Progenitor cell of endocrine pancreas (in vitro differentiated cells): Measurements from ENCODE around the gene TNIP2. TPM values are rescaled to one million over a fixed set of nuclear protein-coding genes. Genes with fewer than 3 reads are reported as not detected.

Experiments used
- DNase-seq: peaks from one replicate; pipeline ENCODE4 v3.0.0; 2021; ENCODE audit warnings: low spot score; ENCODE audit not compliant: unreplicated experiment
- H3K27ac Mint-ChIP-seq: 2 replicates; pipeline ENCODE4 v1.8.0; 2021; ENCODE audit warnings: mild to moderate bottlenecking, moderate library complexity, mixed read lengths
- H3K27me3 Mint-ChIP-seq: 2 replicates; pipeline ENCODE4 v1.8.0; 2021; ENCODE audit warnings: mixed read lengths
- H3K36me3 Mint-ChIP-seq: 2 replicates; pipeline ENCODE4 v1.8.0; 2022; ENCODE audit warnings: mixed read lengths; ENCODE audit not compliant: insufficient read depth
- H3K4me1 Mint-ChIP-seq: 2 replicates; pipeline ENCODE4 v1.8.0; 2021; ENCODE audit warnings: low read depth, mixed read lengths
- H3K4me3 Mint-ChIP-seq: 2 replicates; pipeline ENCODE4 v1.8.0; 2021; ENCODE audit warnings: low read depth, mild to moderate bottlenecking, moderate library complexity, mixed read lengths
- H3K9me3 Mint-ChIP-seq: 2 replicates; pipeline ENCODE4 v1.8.0; 2021; ENCODE audit warnings: low read depth, mixed read lengths
- total RNA-seq: library from RNA; stranded (reverse); gene quantifications from 2 replicates; pipeline ENCODE4 v1.2.1, GENCODE V29; 2021
- TF ChIP-seq, protein P1 (sequence below): fragments of 200-600 bp; sonication (generic); IDR thresholded peaks from one replicate; pipeline ENCODE4 v1.5.0; 2021; ENCODE audit warnings: antibody characterized with exemption, mild to moderate bottlenecking; ENCODE audit not compliant: unreplicated experiment

TNIP2 gene
- total RNA-seq, 1 donor from 2014 or later, result 26.3 TPM

GRCh38 chr4:2734612-2735011 is 21.5 kb downstream of the TNIP2 start:
- no peak for DNase-seq
- peaks cover 33% of the 10 kb centered on the region for H3K36me3 Mint-ChIP-seq

DNA sequence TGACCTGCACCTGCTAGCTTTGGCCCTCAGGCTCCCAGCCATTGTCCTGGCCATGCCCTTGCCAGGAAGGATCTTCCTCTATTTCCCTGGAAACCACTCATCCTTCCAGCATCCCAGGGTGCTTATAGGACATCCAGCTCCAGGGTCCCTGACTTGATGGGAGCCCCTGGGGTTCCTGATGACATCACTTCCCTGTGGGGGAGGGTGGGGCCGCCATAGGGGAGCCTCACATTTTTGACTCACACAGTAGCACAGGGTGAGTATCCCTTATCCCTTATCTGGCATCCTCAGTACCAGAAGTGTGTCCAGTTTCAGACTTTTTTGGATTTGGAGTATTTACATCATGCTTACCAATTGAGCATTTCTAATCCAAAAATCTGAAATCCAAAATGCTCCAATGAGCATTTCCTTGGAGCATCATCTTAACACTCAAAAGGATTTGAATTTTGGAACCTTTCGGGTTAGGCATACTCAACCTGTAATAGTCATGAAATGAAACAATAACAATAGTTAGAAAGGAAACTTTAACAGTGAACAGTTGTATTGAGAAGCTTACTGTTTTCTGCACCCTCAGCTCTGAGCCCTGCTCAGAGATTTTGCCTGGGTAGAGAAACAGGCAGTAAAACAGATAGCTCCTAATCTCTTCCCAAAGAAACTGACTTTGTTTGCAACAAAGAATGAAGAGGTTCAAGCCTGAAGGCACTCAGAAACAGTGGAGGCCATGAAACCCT is 22.1 kb downstream of the TNIP2 start:
- H3K9me3 Mint-ChIP-seq, result peaks cover 20% of the 10 kb centered on the region
- no peaks in the 10 kb centered on the region for H3K4me1 Mint-ChIP-seq
- no peaks in the 10 kb centered on the region for H3K27me3 Mint-ChIP-seq
- DNase-seq, result no peak
- TF ChIP-seq, protein P1, sequence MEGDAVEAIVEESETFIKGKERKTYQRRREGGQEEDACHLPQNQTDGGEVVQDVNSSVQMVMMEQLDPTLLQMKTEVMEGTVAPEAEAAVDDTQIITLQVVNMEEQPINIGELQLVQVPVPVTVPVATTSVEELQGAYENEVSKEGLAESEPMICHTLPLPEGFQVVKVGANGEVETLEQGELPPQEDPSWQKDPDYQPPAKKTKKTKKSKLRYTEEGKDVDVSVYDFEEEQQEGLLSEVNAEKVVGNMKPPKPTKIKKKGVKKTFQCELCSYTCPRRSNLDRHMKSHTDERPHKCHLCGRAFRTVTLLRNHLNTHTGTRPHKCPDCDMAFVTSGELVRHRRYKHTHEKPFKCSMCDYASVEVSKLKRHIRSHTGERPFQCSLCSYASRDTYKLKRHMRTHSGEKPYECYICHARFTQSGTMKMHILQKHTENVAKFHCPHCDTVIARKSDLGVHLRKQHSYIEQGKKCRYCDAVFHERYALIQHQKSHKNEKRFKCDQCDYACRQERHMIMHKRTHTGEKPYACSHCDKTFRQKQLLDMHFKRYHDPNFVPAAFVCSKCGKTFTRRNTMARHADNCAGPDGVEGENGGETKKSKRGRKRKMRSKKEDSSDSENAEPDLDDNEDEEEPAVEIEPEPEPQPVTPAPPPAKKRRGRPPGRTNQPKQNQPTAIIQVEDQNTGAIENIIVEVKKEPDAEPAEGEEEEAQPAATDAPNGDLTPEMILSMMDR, result no peak
- no peak overlapping the region for H3K4me3 Mint-ChIP-seq
- H3K36me3 Mint-ChIP-seq, result peaks cover 33% of the 10 kb centered on the region
- H3K27ac Mint-ChIP-seq, result no peak overlapping the region

More at GRCh38 chr4:2734612-2735011, 21.5 kb downstream of the TNIP2 start:
- Mint-ChIP-seq H3K9me3 (peaks cover 20% of the 10 kb centered on the region), H3K27me3 (no peaks in the 10 kb centered on the region), H3K4me3 (no peak overlapping the region), H3K4me1 (no peaks in the 10 kb centered on the region), H3K27ac (peak overlapping the region; percentile 15)
- TF ChIP-seq, protein P1, result no peak

GRCh38 chr4:2733001-2733843 is 22.9 kb downstream of the TNIP2 start:
- Mint-ChIP-seq H3K36me3 (peaks cover 31% of the 10 kb centered on the region), H3K9me3 (peaks cover 17% of the 10 kb centered on the region), H3K27me3 (no peaks in the 10 kb centered on the region), H3K4me1 (no peaks in the 10 kb centered on the region), H3K27ac (peak overlapping the region; percentile 83), H3K4me3 (no peak overlapping the region)
- TF ChIP-seq, protein P1, result no peak
- DNase-seq, result no peak

- H3K27me3 Mint-ChIP-seq, result no peaks in the 10 kb centered on the region
- peaks cover 16% of the 10 kb centered on the region for H3K9me3 Mint-ChIP-seq
- no peak for DNase-seq
- H3K4me1 Mint-ChIP-seq, result no peaks in the 10 kb centered on the region
- peaks cover 31% of the 10 kb centered on the region for H3K36me3 Mint-ChIP-seq
- TF ChIP-seq, protein P1, result no peak
- peak overlapping the region; percentile 83 for H3K27ac Mint-ChIP-seq
- no peak overlapping the region for H3K4me3 Mint-ChIP-seq
These were observed 23.6 kb downstream of the TNIP2 start for GRCh38 chr4:2732526-2732925.

DNA sequence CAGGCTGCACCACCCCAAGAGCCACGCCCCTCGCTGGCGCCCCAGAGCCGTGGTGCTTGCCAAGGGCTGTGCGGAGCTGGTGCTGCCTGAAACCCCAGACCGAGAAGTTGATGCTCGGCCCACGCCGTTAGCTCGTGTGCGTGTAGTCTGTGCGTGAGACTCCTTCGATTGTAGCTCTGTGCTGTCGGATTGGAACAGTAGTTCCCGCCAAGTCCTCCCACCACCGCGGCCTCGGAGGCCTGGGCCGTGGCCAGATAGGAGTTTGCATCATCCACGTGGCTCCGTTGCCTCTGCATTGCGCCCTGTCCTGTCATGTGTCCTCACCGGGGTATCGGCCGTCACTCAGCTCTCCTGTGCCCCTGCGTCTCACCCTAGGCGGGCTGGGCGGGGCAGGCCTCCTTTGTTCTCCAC is 24.2 kb downstream of the TNIP2 start:
- Mint-ChIP-seq H3K4me1 (no peaks in the 10 kb centered on the region), H3K27ac (peak overlapping the region; percentile 50), H3K9me3 (peaks cover 16% of the 10 kb centered on the region), H3K27me3 (no peaks in the 10 kb centered on the region), H3K4me3 (no peak overlapping the region), H3K36me3 (peaks cover 31% of the 10 kb centered on the region)
- DNase-seq, result no peak
- TF ChIP-seq, protein P1, result no peak
